ENCODE results near the gene TSHZ3. TPM values are rescaled to one million over a fixed set of nuclear protein-coding genes. Genes with fewer than 3 reads are reported as not detected.

TSHZ3 gene
- polyA plus RNA-seq, 1 donor: 11.7 TPM

GRCh38 chr19:31314849-31315629, 34.2 kb downstream of the TSHZ3 start:
- no peak for DNase-seq

- no peak for DNase-seq
Observed at GRCh38 chr19:31314156-31314555, 35.1 kb downstream of the TSHZ3 start.

DNA sequence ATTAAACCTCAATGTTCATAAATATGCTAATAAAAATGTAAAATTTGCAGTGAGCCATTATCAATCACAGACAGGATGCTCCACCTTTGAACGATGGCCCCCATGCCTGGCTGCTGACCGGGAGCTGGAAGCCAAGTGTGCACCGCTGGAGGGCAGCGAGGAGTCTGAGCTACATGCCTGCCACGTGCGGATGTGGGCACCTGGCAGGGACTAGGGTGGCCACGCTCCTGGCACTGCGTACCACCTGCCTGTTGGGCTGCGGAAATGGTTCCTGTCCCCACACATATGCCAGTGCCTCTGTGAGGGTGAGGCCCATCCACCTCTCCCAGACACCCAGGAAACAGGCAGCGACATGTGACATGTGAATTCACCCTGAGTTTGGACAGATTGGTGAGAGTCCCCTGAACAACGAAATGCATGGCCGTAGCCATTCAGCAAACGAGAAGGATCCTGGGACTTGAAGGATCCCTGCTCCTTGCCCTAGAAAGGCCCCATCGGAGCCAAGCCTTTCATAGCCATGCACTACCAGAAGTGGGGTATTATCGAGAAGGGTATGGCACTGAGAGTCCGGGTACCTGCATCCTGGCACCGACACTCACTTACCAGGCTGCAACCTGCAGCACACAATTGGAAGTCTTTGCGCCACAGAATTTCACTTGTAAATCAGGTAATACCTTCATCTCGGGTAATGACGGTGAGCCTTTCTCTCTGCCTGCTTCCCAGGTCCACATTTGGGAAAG, 35.8 kb downstream of the TSHZ3 start:
- DNase-seq: no peak

DNA sequence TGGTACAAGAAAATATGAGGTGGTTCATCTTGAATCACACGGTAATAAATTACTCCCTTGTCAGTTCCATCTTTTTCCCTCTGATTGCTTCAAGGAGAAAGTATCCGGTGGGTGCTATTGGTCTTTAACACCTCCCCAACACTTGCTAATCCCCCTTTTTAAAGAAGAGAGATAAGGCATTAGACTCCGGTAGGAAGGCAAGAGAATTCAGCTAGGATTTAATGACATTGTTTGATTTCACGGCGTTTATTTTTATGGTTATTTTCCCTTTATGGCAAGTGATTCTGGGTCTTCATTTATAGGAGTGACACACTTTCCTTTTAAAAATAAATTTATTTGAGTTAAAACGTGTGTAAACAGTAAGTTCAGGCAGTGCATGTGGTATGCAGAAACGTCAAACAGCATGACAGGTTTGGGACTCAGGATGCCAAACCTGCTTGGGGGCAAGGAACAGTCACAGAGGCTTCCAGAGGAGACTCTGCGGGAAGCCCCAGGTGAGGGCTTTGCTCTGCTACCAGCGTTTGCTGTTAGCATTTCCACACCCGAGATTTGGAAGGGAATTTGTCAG, 36.5 kb downstream of the TSHZ3 start:
- no peak for DNase-seq

GRCh38 chr19:31312009-31312676, 37.1 kb downstream of the TSHZ3 start:
- no peak for DNase-seq

GRCh38 chr19:31310432-31311133, 38.7 kb downstream of the TSHZ3 start:
- no peak for DNase-seq

GRCh38 chr19:31308781-31309180, 40.5 kb downstream of the TSHZ3 start:
- DNase-seq: no peak

DNA sequence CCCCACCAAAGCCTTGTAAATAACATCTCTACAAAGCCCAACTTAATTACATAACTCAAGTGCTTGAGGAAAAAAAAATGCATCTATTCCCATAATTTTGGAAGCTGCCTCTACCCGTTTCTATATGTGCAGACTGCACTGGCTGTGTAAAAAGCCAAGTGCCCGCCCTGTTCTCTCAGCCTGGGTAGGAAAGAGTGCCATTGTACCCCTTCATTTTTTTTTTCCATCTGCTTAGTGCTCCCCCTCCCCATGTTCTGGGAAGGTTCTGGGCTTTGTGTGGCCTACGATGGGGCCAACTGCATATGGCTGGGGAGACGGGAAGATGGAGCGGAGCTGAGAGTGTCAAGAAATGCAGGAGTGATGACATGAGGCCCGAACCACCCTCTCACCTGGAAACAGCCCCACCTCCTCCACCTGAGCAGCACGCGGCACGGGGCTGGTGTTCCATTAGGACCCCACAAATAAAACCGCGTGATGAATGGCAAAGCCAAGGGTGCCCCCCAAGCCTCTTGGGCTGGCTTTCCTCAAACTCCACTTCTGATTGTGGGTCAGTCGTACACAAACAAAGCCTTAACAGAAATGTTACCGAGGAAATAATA, 42.1 kb downstream of the TSHZ3 start:
- DNase-seq: no peak

- no peak for DNase-seq
Observed at GRCh38 chr19:31306006-31306753, 43.1 kb downstream of the TSHZ3 start.

DNA sequence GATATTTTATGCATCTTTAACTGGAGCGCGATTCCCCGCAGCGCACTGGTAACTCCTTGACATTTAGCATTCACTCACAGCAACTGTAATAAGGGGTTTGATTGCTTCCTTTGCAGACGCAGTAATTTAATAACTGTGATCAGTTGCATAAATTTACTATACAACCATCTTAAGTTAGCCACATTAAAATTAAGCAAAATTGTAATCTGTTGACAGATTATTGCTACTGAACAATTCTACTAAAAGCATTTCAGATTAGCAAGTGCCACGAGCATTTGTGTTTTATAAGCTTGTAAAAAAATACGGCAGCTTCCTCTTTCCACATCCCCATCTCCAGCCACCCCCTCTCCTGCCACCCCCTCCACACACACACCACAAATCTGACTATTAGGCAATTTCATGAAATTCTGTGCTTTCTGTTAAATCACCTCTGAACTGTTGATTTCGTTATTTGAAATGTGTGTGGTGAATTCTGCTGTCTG, 44.4 kb downstream of the TSHZ3 start:
- DNase-seq: no peak

GRCh38 chr19:31303262-31303815, 45.9 kb downstream of the TSHZ3 start:
- DNase-seq: no peak

GRCh38 chr19:31301306-31301980, 47.8 kb downstream of the TSHZ3 start:
- DNase-seq: no peak

DNA sequence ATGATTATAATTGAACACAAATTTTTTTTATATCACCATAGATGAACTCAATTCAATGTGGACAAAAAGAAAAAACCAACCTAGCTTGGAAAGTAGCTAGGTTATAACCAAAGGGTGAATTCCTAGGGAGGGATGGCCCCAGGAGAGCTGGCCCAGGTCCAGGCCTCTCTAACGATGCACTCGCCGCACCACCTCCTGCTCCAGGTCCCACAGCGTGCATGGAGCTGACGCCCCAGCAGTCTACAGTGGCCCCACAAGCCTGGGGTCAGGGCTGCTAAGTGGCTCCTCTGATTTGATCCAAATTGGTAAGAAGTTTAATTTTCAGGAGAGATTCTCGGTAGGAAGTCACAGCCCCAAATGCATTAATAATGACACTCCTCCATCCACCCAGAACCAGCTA, 48.8 kb downstream of the TSHZ3 start:
- no peak for DNase-seq

DNA sequence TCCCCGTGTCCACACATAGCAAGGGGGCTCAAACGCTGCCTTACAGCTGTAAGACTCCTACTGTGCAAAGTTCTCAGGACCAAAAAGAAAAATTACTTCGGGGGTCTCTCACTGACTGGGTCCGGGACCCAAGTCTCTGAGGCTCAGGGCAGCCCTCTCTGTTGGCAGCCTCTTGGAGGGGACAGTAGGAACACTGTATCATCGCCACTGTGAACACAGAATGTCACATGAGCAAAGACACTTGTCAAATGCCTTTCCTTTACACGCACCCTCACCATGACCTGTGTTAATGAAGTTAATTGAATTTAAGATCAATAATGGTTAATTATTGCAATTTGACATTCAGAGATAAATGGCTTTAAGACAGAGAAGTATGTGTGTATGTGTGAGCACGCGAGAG, 49.6 kb downstream of the TSHZ3 start:
- DNase-seq: no peak

DNA sequence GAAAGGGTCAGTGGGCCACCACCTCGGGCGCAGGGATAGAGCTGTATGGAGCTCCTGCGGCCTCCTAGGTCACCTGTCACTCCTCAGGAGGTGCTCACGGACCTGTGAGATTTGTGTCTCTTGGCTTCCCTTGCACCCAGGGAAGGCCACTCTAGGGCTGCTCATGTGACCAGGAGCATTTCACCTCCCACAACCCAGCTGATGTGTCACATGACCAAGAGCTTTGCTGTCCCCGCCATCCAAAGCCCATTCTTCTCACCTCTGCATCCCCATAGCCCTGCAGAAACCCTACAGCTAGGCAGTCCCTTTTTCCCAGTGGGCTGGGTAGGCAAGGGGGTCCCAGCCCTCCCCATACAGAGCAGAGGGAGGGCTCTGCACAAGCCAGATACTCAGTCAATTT, 51.2 kb downstream of the TSHZ3 start:
- no peak for DNase-seq

GRCh38 chr19:31296741-31297390, 52.4 kb downstream of the TSHZ3 start:
- DNase-seq: no peak

- no peak for DNase-seq
Observed at GRCh38 chr19:31294189-31294588, 55.0 kb downstream of the TSHZ3 start.

GRCh38 chr19:31292639-31293185, 56.5 kb downstream of the TSHZ3 start:
- no peak for DNase-seq
